OCI-LY1 (cell line): ENCODE results near the gene TTC16.
A peak's percentile ranks its signal among the peaks of the same experiment; 100 is the strongest.

Source experiments
- H2AFZ ChIP-seq: fragments of 200-600 bp; sonication (generic), shearing (Covaris generic); 2 replicates; pipeline ENCODE4 v1.6.0; 2014; ENCODE audit warnings: antibody characterized with exemption, mild to moderate bottlenecking, low read length
- H3F3A ChIP-seq: fragments of 200-600 bp; sonication (generic), shearing (Covaris generic); 2 replicates; pipeline ENCODE4 v1.6.0; 2014; ENCODE audit warnings: mild to moderate bottlenecking, antibody characterized with exemption, low read length, moderate library complexity; ENCODE audit not compliant: insufficient read depth
- H3K27ac ChIP-seq: fragments of 200-600 bp; sonication (generic); 2 replicates; pipeline ENCODE4 v1.5.1; 2014; ENCODE audit warnings: low read length, mixed run types, mild to moderate bottlenecking, low read depth; ENCODE audit not compliant: poor library complexity, severe bottlenecking
- H3K27me3 ChIP-seq: fragments of 200-600 bp; sonication (generic); 2 replicates; pipeline ENCODE4 v1.6.0; 2014; ENCODE audit warnings: antibody characterized with exemption, mild to moderate bottlenecking, low read length, moderate library complexity; ENCODE audit not compliant: insufficient read depth
- H3K36me3 ChIP-seq: fragments of 200-600 bp; sonication (generic); 2 replicates; pipeline ENCODE4 v1.6.1; 2014; ENCODE audit warnings: mild to moderate bottlenecking, antibody characterized with exemption, low read length, moderate library complexity, mixed read lengths; ENCODE audit not compliant: insufficient read depth
- H3K4me1 ChIP-seq: fragments of 200-600 bp; sonication (generic); 2 replicates; pipeline ENCODE4 v1.5.1; 2014; ENCODE audit warnings: mild to moderate bottlenecking, low read length, moderate library complexity; ENCODE audit not compliant: insufficient read depth, severe bottlenecking
- H3K4me2 ChIP-seq: fragments of 200-600 bp; sonication (generic), shearing (Covaris generic); 2 replicates; pipeline ENCODE4 v1.6.1; 2014; ENCODE audit warnings: low read length
- H3K4me3 ChIP-seq: fragments of 200-600 bp; sonication (generic); 2 replicates; pipeline ENCODE4 v1.5.1; 2014; ENCODE audit warnings: low read length, low read depth, mild to moderate bottlenecking, mixed read lengths; ENCODE audit not compliant: poor library complexity, severe bottlenecking
- H3K79me2 ChIP-seq: fragments of 200-600 bp; shearing (Covaris generic); 2 replicates; pipeline ENCODE4 v1.6.1; 2016; ENCODE audit warnings: mixed run types, low read length, mixed read lengths; ENCODE audit not compliant: insufficient read depth
- H3K9ac ChIP-seq: fragments of 200-600 bp; sonication (generic), shearing (Covaris generic); 2 replicates; pipeline ENCODE4 v1.6.1; 2014; ENCODE audit warnings: mild to moderate bottlenecking, low read length, mixed read lengths
- H3K9me2 ChIP-seq: fragments of 200-600 bp; sonication (generic), shearing (Covaris generic); 2 replicates; pipeline ENCODE4 v1.6.1; 2014; ENCODE audit warnings: low read depth, mild to moderate bottlenecking, low read length, mixed read lengths
- H3K9me3 ChIP-seq: fragments of 200-600 bp; shearing (Covaris generic); 2 replicates; pipeline ENCODE4 v1.6.1; 2014; ENCODE audit warnings: low read length, mixed read lengths
- H4K20me1 ChIP-seq: fragments of 200-600 bp; sonication (generic), shearing (Covaris generic); 2 replicates; pipeline ENCODE4 v1.6.0; 2016; ENCODE audit warnings: mild to moderate bottlenecking, low read length; ENCODE audit not compliant: insufficient read depth
- EZH2 ChIP-seq: fragments of 200-600 bp; sonication (generic), shearing (Covaris generic); IDR thresholded peaks from 2 replicates; pipeline ENCODE4 v1.8.0; 2017; ENCODE audit warnings: borderline replicate concordance, mixed run types, mild to moderate bottlenecking, antibody characterized with exemption, low read length, moderate library complexity, mixed read lengths
- TF ChIP-seq, protein P1 (sequence below): fragments of 200-600 bp; sonication (generic), shearing (Covaris generic); IDR thresholded peaks from 2 replicates; pipeline ENCODE4 v1.5.1; 2017; ENCODE audit warnings: mild to moderate bottlenecking, antibody characterized with exemption, low read length, moderate library complexity, mixed read lengths

TTC16 gene, protein sequence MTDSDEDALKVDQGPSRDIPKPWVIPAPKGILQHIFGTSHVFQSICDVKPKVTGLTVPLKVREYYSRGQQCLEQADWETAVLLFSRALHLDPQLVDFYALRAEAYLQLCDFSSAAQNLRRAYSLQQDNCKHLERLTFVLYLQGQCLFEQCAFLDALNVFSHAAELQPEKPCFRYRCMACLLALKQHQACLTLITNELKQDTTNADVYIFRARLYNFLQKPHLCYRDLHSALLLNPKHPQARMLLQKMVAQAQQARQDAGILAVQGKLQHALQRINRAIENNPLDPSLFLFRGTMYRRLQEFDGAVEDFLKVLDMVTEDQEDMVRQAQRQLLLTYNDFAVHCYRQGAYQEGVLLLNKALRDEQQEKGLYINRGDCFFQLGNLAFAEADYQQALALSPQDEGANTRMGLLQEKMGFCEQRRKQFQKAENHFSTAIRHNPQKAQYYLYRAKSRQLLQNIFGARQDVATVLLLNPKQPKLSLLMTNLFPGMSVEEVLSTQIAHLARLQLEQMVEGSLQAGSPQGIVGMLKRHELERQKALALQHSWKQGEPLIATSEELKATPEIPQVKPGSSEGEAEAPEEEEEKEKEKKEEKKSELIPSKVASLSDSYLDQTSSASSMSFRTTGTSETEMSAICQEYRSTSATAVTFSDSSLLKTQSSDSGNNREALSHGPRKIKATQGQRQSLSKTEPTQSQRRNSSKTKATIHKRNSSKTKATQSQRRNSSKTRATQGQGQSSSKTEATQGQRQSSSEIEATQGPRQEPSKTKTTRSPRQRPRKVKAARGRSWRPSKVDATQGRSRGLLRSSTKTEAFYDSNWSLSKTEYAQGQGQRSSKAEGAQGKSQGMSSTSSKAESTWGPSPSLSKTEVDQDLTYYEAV

DNA sequence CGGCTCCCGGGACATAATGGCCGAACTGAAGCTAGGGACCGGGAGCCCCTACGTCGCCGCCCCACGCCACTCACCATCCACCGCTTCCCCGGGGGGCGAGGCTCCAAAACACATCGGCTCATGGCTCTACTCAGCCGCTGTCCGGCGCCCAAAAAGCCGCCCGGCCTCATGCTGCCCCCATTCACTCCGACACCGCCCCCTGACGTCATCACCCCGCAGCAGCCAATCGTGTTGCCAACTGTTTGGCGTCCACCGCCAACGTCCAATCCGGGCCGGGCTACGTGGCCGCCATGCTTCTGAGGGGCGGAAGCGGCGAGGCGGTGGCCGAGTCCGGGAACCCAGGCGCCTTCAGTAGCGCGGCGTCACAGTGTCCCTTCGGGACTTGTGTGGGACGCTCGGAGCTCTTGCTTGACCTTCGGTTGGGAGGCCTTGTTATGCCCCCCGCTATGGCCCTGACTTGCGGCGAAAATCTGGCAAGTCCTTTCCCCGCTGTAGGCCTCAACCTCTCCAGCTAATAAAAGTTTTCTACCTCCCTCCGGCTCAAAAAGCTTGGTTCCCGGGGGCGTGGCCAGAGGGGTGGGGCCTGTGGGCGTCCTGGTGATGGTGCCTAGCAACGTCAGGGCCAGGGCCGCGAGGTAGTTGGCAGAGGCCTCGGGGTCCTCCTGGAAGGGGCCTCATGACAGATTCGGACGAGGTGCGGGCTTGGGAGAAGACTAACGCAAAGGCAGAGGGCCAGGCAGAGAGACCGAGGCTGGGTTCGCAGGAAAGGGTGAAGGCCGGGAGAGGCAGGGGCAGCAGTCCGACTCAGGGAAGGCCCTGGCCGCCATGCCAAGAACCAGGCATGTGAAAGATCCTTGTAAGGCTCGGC lies at the start of gene TTC16, which contains the start of gene PTRH1:
Gene TTC16 (plus strand): TSS at position 610 of the 868 bp plus-strand sequence. CDS start 67 bp downstream, at position 677.
Gene PTRH1 (minus strand): TSS at position 194 of the 868 bp plus-strand sequence. CDS start 24 bp downstream, at position 170.
- Histone ChIP-seq H3K9ac (peak within 1 kb of the TSS; percentile 62), H3K79me2 (no peaks in the 10 kb centered on the region), H3K27ac (no peak within 1 kb of the TSS), H4K20me1 (no peaks in the 10 kb centered on the region), H3K4me1 (peaks cover 5% of the 10 kb centered on the region), H3F3A (no peaks in the 10 kb centered on the region), H3K36me3 (no peaks in the 10 kb centered on the region), H3K9me2 (no peaks in the 10 kb centered on the region), H3K4me2 (peak within 1 kb of the TSS; percentile 82), H3K9me3 (no peaks in the 10 kb centered on the region), H3K4me3 (peak within 1 kb of the TSS; percentile 72), H3K27me3 (no peaks in the 10 kb centered on the region), H2AFZ (no peak within 1 kb of the TSS)
- no peak for TF ChIP-seq EZH2
- TF ChIP-seq, protein P1, sequence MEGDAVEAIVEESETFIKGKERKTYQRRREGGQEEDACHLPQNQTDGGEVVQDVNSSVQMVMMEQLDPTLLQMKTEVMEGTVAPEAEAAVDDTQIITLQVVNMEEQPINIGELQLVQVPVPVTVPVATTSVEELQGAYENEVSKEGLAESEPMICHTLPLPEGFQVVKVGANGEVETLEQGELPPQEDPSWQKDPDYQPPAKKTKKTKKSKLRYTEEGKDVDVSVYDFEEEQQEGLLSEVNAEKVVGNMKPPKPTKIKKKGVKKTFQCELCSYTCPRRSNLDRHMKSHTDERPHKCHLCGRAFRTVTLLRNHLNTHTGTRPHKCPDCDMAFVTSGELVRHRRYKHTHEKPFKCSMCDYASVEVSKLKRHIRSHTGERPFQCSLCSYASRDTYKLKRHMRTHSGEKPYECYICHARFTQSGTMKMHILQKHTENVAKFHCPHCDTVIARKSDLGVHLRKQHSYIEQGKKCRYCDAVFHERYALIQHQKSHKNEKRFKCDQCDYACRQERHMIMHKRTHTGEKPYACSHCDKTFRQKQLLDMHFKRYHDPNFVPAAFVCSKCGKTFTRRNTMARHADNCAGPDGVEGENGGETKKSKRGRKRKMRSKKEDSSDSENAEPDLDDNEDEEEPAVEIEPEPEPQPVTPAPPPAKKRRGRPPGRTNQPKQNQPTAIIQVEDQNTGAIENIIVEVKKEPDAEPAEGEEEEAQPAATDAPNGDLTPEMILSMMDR = no peak

DNA sequence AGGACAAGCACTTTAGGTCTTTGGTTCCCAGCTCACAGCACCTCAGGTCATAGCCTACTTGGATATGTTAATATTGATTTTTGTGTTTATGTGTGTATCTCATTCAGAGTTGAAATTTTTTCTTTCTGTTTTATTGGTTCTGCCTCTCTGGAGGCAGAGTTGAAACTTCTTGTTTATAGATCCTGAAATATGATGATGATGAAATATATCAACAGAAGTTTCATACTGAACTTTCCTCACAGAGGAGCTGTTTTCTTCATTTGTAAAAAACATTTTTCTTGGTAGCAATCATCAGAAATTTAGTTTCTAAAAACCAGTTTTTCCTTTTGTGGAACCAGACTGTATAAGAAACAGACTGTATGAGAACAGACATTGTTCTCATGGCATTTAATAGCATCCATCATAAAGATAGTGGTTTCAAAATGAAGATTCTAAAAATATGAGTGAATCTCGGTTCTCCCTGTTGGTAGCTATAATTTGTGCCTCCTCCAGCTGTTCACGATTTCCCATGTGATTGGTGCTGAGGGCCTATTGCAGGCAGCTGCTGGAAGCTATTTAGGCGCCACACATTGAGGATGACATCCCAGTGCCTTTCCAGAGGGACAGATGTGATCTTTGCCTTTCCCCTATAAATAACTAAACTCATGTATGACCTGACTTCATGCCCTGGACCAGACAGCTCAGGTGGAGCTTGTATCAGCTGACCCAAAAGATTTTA lies 48.6 kb upstream of the TTC16 start:
- Histone ChIP-seq H3K4me2 (no peak overlapping the region), H3K4me3 (no peak overlapping the region), H3K27me3 (peaks cover 4% of the 10 kb centered on the region; the same call in 1 of the 2 replicates), H3K79me2 (no peaks in the 10 kb centered on the region), H3K36me3 (no peaks in the 10 kb centered on the region), H3K9me3 (no peaks in the 10 kb centered on the region), H3K9ac (no peak overlapping the region), H3K27ac (no peak overlapping the region), H3K4me1 (no peaks in the 10 kb centered on the region), H3K9me2 (no peaks in the 10 kb centered on the region), H2AFZ (no peak overlapping the region), H3F3A (no peaks in the 10 kb centered on the region), H4K20me1 (no peaks in the 10 kb centered on the region)
- TF ChIP-seq, protein P1 = no peak
- no peak for TF ChIP-seq EZH2
